A549 (cell line): ENCODE results near the gene RPL21. TPM values are rescaled to one million over a fixed set of nuclear protein-coding genes. Genes with fewer than 3 reads are reported as not detected.

ENCODE experiments used
- ATAC-seq, 2 experiments: fragments of 200-7000 bp in 1 of 2; fragments of >200 bp in 1 of 2; cut with Nextera tagmentation in 1 of 2; cut with Tn5 transposase in 1 of 2; 3 replicates each; pipeline versions ENCODE4 v1.8.0 to v1.9.1; 2018 to 2020; ENCODE audit warnings: mild to moderate bottlenecking in 1 of 2, moderate library complexity in 1 of 2
- CTCF ChIA-PET: fragments of 300-600 bp; sonication (Branson Sonifier 250); formaldehyde crosslinking; extraction: SDS; loops from one replicate; lab custom pipeline; 2021; ENCODE audit warnings: antibody characterized with exemption, inconsistent platforms; lab: Yijun Ruan, JAX
- POLR2A ChIA-PET: fragments of 350-600 bp; formaldehyde crosslinking; extraction: SDS; loops from one replicate; lab custom pipeline; 2021; ENCODE audit warnings: antibody characterized with exemption, inconsistent platforms; lab: Yijun Ruan, JAX
- DNase-seq, 2 experiments: peaks; one replicate each; pipeline versions ENCODE4 v3.0.0 to v3.0.0-alpha.2; 2011 to 2016; ENCODE audit warnings: low read depth in 1 of 2, low spot score in 1 of 2
- FAIRE-seq: peaks from 2 replicates; lab custom pipeline; 2011; peaks lifted over from hg19 to GRCh38; lab: Jason Lieb, UNC
- H3K27ac ChIP-seq, 2 experiments: fragments of >200 bp; sonication (Bioruptor Twin); formaldehyde crosslinking; 3 replicates each; pipeline ENCODE4 v1.5.1; 2016 to 2017
- H3K4me1 ChIP-seq: fragments of >200 bp; sonication (Bioruptor Twin); formaldehyde crosslinking; 3 replicates; pipeline ENCODE4 v1.6.1; 2016
- H3K4me2 ChIP-seq: fragments of >200 bp; sonication (Bioruptor Twin); formaldehyde crosslinking; 3 replicates; pipeline ENCODE4 v1.6.1; 2016
- H3K4me3 ChIP-seq: fragments of >200 bp; sonication (Bioruptor Twin); formaldehyde crosslinking; 3 replicates; pipeline ENCODE4 v1.5.1; 2016
- H3K9me3 ChIP-seq: fragments of >200 bp; sonication (Bioruptor Twin); formaldehyde crosslinking; 3 replicates; pipeline ENCODE4 v1.6.1; 2016
- BHLHE40 ChIP-seq: IDR thresholded peaks from 2 replicates; pipeline ENCODE4 v1.6.1; 2012; ENCODE audit warnings: low read depth, low read length, inconsistent platforms
- CBX2 ChIP-seq: fragments of 200-600 bp; sonication (generic); IDR thresholded peaks from 2 replicates; pipeline ENCODE4 v1.6.1; 2016; ENCODE audit warnings: low read depth, mild to moderate bottlenecking, borderline replicate concordance
- CHD2 ChIP-seq: fragments of 150-350 bp; IDR thresholded peaks from 2 replicates; pipeline ENCODE4 v1.6.1; 2014; ENCODE audit warnings: low read length; ENCODE audit not compliant: partially characterized antibody
- ELK1 ChIP-seq: fragments of 150-350 bp; IDR thresholded peaks from 2 replicates; pipeline ENCODE4 v1.6.1; 2014; ENCODE audit warnings: low read depth, mild to moderate bottlenecking, low read length
- ESRRA ChIP-seq: fragments of 150-350 bp; IDR thresholded peaks from 2 replicates; pipeline ENCODE4 v1.6.1; 2014; ENCODE audit warnings: mild to moderate bottlenecking, low read length, borderline replicate concordance
- HEYL ChIP-seq: fragments of 250-450 bp; sonication (Bioruptor Pico); IDR thresholded peaks from 2 replicates; pipeline ENCODE4 v1.8.0; 2021; ENCODE audit warnings: mild to moderate bottlenecking, moderate library complexity
- JUNB ChIP-seq: fragments of >200 bp; sonication (Bioruptor Twin); formaldehyde crosslinking; IDR thresholded peaks from 2 replicates; pipeline ENCODE4 v1.6.1; 2016
- KDM1A ChIP-seq: fragments of 200-600 bp; sonication (generic); IDR thresholded peaks from 2 replicates; pipeline ENCODE4 v1.6.1; 2016; ENCODE audit warnings: low read depth, mild to moderate bottlenecking
- MAFK ChIP-seq: fragments of 450-650 bp; IDR thresholded peaks from 2 replicates; pipeline ENCODE4 v1.6.1; 2014; ENCODE audit not compliant: partially characterized antibody
- MYC ChIP-seq: IDR thresholded peaks from 2 replicates; pipeline ENCODE4 v1.6.1; 2012; ENCODE audit warnings: mild to moderate bottlenecking, inconsistent platforms, low read length, improper control_type of control experiment, borderline replicate concordance
- NFE2L2 ChIP-seq: fragments of 150-350 bp; conservative IDR thresholded peaks from 2 replicates; pipeline ENCODE4 v1.6.1; 2014; ENCODE audit warnings: low read length
- NR3C1 ChIP-seq: fragments of >200 bp; sonication (Bioruptor Twin); formaldehyde crosslinking; IDR thresholded peaks from 3 replicates; pipeline ENCODE4 v1.6.1; 2017
- PHF8 ChIP-seq: fragments of 200-600 bp; sonication (generic); IDR thresholded peaks from 2 replicates; pipeline ENCODE4 v1.6.1; 2016; ENCODE audit warnings: low read depth, mild to moderate bottlenecking, antibody characterized with exemption, moderate library complexity, borderline replicate concordance
- POLR2A ChIP-seq: IDR thresholded peaks from 2 replicates; pipeline ENCODE4 v1.6.1; 2012; ENCODE audit warnings: mild to moderate bottlenecking, low read length
- RAD21 ChIP-seq, 2 experiments: fragments of >200 bp in 1 of 2; sonication (Bioruptor Twin) in 1 of 2; formaldehyde crosslinking in 1 of 2; IDR thresholded peaks in 1 of 2; conservative IDR thresholded peaks in 1 of 2; 2 replicates in 1 of 2; 3 replicates in 1 of 2; pipeline ENCODE4 v1.6.1; 2012 to 2018; ENCODE audit warnings: inconsistent platforms in 1 of 2
- RARB ChIP-seq: fragments of 250-450 bp; sonication (Bioruptor Pico); IDR thresholded peaks from 2 replicates; pipeline ENCODE4 v1.8.0; 2021; ENCODE audit warnings: mild to moderate bottlenecking, moderate library complexity
- RFX5 ChIP-seq: fragments of 450-650 bp; IDR thresholded peaks from 2 replicates; pipeline ENCODE4 v1.7.1; 2014; ENCODE audit warnings: antibody characterized with exemption, mild to moderate bottlenecking, moderate library complexity
- TP53 ChIP-seq: fragments of 250-450 bp; sonication (Bioruptor Pico); IDR thresholded peaks from 2 replicates; pipeline ENCODE4 v1.5.0; 2021; ENCODE audit warnings: mild to moderate bottlenecking, moderate library complexity
- ZFP36 ChIP-seq: fragments of 450-650 bp; IDR thresholded peaks from 2 replicates; pipeline ENCODE4 v1.6.1; 2014; ENCODE audit warnings: borderline replicate concordance; ENCODE audit not compliant: partially characterized antibody
- ZSCAN20 ChIP-seq: fragments of 250-450 bp; sonication (Bioruptor Pico); IDR thresholded peaks from 2 replicates; pipeline ENCODE4 v1.8.0; 2022; ENCODE audit warnings: mild to moderate bottlenecking, moderate library complexity
- WGBS: methylation state at CpG from one replicate; pipeline ENCODE4 v1.1.6; 2017; ENCODE audit errors: missing lambda C conversion rate; 5-methylcytosine and 5-hydroxymethylcytosine counted together
- polyA plus RNA-seq, 4 experiments: library from polyadenylated mRNA; depleted of rRNA in 3 of 4; stranded (reverse); fragments of >200 nt; fragmentation: RNase III in 1 of 4; extraction: RNeasy Plus Mini Kit Qiagen cat#74134 plus additional on column Dnase treatment in 1 of 4; gene quantifications; 2 replicates in 3 of 4; 3 replicates in 1 of 4; pipeline ENCODE4 v1.2.3, GENCODE V29; 2011 to 2017
- TF ChIP-seq, protein P1 (sequence below): fragments of 250-450 bp; sonication (Bioruptor Pico); IDR thresholded peaks from 2 replicates; pipeline ENCODE4 v1.5.0; 2020; ENCODE audit warnings: low read depth, mild to moderate bottlenecking, moderate library complexity
- TF ChIP-seq, protein P2 (sequence below): fragments of 250-450 bp; sonication (Bioruptor Pico); IDR thresholded peaks from 2 replicates; pipeline ENCODE4 v1.5.0; 2021; ENCODE audit warnings: mild to moderate bottlenecking, moderate library complexity, borderline replicate concordance

RPL21 gene
- polyA plus RNA-seq, 2 of the 4 experiments (the other 2 are of a cell fraction): 1,202 to 1,367 TPM

- POLR2A ChIA-PET: no interaction called here
- no peaks in the 10 kb centered on the region for H3K9me3 ChIP-seq
- no peak for TF ChIP-seq CHD2
- TF ChIP-seq RAD21 (conservative IDR thresholded peaks at IDR 0.05 in 1 of 2, IDR thresholded peaks at IDR 0.05 in 1 of 2): no peak
- TF ChIP-seq CBX2: no peak
- TF ChIP-seq MYC: no peak
- TF ChIP-seq JUNB: no peak
- no peak for TF ChIP-seq HEYL (CRISPR knock-in tag)
- no peak for TF ChIP-seq ESRRA
- TF ChIP-seq ZFP36: no peak
- no peak for TF ChIP-seq NFE2L2
- no peak for TF ChIP-seq BHLHE40
- no peak for TF ChIP-seq MAFK
- TF ChIP-seq RFX5: no peak
- TF ChIP-seq, protein P1, sequence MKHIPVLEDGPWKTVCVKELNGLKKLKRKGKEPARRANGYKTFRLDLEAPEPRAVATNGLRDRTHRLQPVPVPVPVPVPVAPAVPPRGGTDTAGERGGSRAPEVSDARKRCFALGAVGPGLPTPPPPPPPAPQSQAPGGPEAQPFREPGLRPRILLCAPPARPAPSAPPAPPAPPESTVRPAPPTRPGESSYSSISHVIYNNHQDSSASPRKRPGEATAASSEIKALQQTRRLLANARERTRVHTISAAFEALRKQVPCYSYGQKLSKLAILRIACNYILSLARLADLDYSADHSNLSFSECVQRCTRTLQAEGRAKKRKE (CRISPR knock-in tag): no peak
- no peak for TF ChIP-seq RARB (CRISPR knock-in tag)
- no peak for TF ChIP-seq ZSCAN20 (CRISPR knock-in tag)
- TF ChIP-seq TP53: no peak
- no peak for TF ChIP-seq NR3C1
- TF ChIP-seq, protein P2, sequence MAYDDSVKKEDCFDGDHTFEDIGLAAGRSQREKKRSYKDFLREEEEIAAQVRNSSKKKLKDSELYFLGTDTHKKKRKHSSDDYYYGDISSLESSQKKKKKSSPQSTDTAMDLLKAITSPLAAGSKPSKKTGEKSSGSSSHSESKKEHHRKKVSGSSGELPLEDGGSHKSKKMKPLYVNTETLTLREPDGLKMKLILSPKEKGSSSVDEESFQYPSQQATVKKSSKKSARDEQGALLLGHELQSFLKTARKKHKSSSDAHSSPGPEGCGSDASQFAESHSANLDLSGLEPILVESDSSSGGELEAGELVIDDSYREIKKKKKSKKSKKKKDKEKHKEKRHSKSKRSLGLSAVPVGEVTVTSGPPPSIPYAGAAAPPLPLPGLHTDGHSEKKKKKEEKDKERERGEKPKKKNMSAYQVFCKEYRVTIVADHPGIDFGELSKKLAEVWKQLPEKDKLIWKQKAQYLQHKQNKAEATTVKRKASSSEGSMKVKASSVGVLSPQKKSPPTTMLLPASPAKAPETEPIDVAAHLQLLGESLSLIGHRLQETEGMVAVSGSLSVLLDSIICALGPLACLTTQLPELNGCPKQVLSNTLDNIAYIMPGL (CRISPR knock-in tag): no peak
- TF ChIP-seq ELK1: no peak
- no peak for TF ChIP-seq POLR2A
- TF ChIP-seq, all 56 proteins: peak for 0
- ATAC-seq: no peak
- no peak for FAIRE-seq
- Histone ChIP-seq H3K4me2 (no peak overlapping the region), H3K27ac (no peak overlapping the region), H3K4me1 (no peaks in the 10 kb centered on the region), H3K4me3 (no peak overlapping the region)
- WGBS: 63% methylated on average over 6 of the region's 6 CpGs
- CTCF ChIA-PET: interaction anchor here (0.9 to 1.8 kb wide), 4 partner anchors 21 to 316 kb away, joined by 3 to 4 read pairs (median 4); partner anchors contain the start of gene RASL11A
- no peak for DNase-seq
Measured at GRCh38 chr13:27300941-27301586, 49.7 kb downstream of the RPL21 start.

DNA sequence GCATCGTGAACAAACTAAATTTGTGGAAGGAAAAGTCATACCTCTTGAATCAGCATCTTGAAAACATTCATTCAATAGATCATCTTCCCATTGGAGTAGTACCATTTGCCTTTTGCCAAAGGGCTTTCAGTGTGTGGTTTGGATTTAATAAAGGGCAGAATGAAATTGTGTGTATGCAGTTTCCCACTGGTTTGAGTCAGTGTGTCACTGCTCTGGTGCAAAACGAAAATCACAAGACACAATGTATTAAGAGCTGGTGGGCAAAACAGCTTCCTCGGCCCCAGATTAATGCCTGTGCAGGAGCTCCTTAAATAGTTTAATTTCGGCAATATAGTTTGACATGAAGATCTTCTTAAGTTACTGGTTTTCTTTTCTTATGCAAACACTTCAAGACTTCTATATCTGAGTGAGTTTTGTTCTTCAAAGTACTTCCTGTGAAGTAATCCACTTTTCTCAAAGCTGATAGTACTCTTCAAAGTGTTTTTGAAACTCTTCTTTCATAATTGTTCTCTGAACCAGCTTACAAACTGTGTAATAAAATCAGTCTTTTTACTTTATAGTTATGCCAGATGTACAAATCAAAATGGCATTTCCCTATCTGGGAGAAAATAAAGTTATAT lies 51.4 kb downstream of the RPL21 start:
- Histone ChIP-seq H3K27ac (no peak overlapping the region), H3K4me1 (no peaks in the 10 kb centered on the region)
- no peak for FAIRE-seq
- CTCF ChIA-PET: interaction anchor here (1.0 kb wide), 1 partner anchor 32 kb away, joined by 4 read pairs; the partner anchor contains the start of gene RASL11A
- no peak for TF ChIP-seq CHD2
- no peak for TF ChIP-seq KDM1A
- no peak for TF ChIP-seq PHF8
- no peak for TF ChIP-seq MYC
- TF ChIP-seq, all 56 proteins: peak for 0
- H3K9me3 ChIP-seq: no peaks in the 10 kb centered on the region
- POLR2A ChIA-PET: no interaction called here
- H3K4me3 ChIP-seq: no peak overlapping the region
- ATAC-seq: no peak
- no peak overlapping the region for H3K4me2 ChIP-seq
- WGBS: 45% methylated on average over 4 of the region's 4 CpGs
- DNase-seq: no peak
